HL-60 (cell line): ENCODE results near the gene ARHGAP10.

Experiments
- GABPA ChIP-seq: IDR thresholded peaks from 2 replicates; pipeline ENCODE4 v1.6.1; 2012; ENCODE audit warnings: low read depth
- POLR2AphosphoS5 ChIP-seq: IDR thresholded peaks from 2 replicates; pipeline ENCODE4 v1.6.1; 2012; ENCODE audit warnings: low read depth
- REST ChIP-seq: IDR thresholded peaks from 2 replicates; pipeline ENCODE4 v1.6.1; 2012; ENCODE audit warnings: low read depth; ENCODE audit not compliant: insufficient replicate concordance
- SPI1 ChIP-seq: IDR thresholded peaks from 2 replicates; pipeline ENCODE4 v1.6.1; 2012; ENCODE audit warnings: low read depth, mild to moderate bottlenecking, borderline replicate concordance
- TF ChIP-seq, protein P1 (sequence below): IDR thresholded peaks from one replicate; pipeline ENCODE4 v1.5.1; 2011; ENCODE audit warnings: low read length, control low read depth, inconsistent platforms; ENCODE audit not compliant: insufficient read depth

DNA sequence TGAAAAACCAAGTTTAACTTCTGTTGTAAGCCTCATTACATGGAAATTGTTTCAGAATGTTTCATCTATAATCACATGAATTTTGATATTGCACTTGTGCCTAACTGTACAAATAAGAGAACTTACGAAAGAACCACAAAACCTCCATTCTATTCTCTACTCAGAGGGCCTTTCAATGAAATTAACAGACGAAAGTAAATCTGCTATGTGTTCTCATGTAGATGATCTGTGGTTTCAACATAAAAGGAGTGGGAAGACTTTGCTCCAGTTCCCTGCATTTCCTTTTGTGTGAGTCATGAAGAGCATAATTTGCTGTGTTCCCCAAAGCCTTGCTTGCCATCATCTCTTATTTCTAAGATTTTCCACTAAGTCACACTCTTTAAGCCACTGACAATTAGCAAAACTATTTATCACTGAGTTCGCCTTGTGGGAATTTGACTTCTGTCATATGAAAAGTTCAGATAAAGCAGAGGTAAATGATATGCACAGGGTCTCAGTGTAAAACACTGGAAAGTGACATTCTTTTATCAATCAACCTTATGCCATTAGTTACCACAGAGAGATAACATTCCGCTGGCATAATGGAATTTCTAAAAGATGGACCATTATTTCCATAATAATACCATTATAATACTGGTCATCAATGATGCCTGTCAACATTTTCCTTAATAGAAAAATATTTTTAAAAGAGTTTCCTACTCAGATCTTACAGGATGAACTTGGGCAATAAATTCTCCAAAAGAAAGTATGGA is 380.5 kb downstream of the ARHGAP10 start:
- TF ChIP-seq, protein P1, sequence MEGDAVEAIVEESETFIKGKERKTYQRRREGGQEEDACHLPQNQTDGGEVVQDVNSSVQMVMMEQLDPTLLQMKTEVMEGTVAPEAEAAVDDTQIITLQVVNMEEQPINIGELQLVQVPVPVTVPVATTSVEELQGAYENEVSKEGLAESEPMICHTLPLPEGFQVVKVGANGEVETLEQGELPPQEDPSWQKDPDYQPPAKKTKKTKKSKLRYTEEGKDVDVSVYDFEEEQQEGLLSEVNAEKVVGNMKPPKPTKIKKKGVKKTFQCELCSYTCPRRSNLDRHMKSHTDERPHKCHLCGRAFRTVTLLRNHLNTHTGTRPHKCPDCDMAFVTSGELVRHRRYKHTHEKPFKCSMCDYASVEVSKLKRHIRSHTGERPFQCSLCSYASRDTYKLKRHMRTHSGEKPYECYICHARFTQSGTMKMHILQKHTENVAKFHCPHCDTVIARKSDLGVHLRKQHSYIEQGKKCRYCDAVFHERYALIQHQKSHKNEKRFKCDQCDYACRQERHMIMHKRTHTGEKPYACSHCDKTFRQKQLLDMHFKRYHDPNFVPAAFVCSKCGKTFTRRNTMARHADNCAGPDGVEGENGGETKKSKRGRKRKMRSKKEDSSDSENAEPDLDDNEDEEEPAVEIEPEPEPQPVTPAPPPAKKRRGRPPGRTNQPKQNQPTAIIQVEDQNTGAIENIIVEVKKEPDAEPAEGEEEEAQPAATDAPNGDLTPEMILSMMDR, result no peak
- no peak for TF ChIP-seq POLR2AphosphoS5
- TF ChIP-seq GABPA, result no peak
- no peak for TF ChIP-seq REST
- TF ChIP-seq SPI1, result no peak
